Astrocyte (in vitro differentiated cells and primary cell): ENCODE results near the gene CHL1. TPM values are rescaled to one million over a fixed set of nuclear protein-coding genes. Genes with fewer than 3 reads are reported as not detected.

Source experiments
- DNase-seq: peaks from one replicate; pipeline ENCODE4 v3.0.0-alpha.2; 2010; ENCODE audit warnings: low read depth
- FAIRE-seq: peaks from 2 replicates; lab custom pipeline; 2011; peaks lifted over from hg19 to GRCh38; lab: Jason Lieb, UNC
- H2AFZ ChIP-seq: 2 replicates; pipeline ENCODE4 v1.6.0; 2012; ENCODE audit warnings: low read depth, low read length, inconsistent platforms
- H3K27ac ChIP-seq: 2 replicates; pipeline ENCODE4 v1.5.1; 2011; ENCODE audit warnings: low read depth, low read length, inconsistent platforms
- H3K27me3 ChIP-seq: 2 replicates; pipeline ENCODE4 v1.6.0; 2011; ENCODE audit warnings: low read length, inconsistent platforms; ENCODE audit not compliant: insufficient read depth
- H3K36me3 ChIP-seq: 2 replicates; pipeline ENCODE4 v1.5.1; 2011; ENCODE audit warnings: low read length, inconsistent platforms; ENCODE audit not compliant: insufficient read depth
- H3K4me1 ChIP-seq: 2 replicates; pipeline ENCODE4 v1.5.1; 2011; ENCODE audit warnings: low read length, inconsistent platforms; ENCODE audit not compliant: insufficient read depth
- H3K4me2 ChIP-seq: 2 replicates; pipeline ENCODE4 v1.6.0; 2012; ENCODE audit warnings: low read length, inconsistent platforms
- H3K4me3 ChIP-seq: 2 replicates; pipeline ENCODE4 v1.5.1; 2011; ENCODE audit warnings: low read depth, mild to moderate bottlenecking, low read length, inconsistent platforms; ENCODE audit not compliant: insufficient read depth
- H3K79me2 ChIP-seq: 2 replicates; pipeline ENCODE4 v1.6.0; 2012; ENCODE audit warnings: mild to moderate bottlenecking, low read length, inconsistent platforms; ENCODE audit not compliant: insufficient read depth
- H3K9ac ChIP-seq: 2 replicates; pipeline ENCODE4 v1.6.0; 2012; ENCODE audit warnings: mild to moderate bottlenecking, low read length, inconsistent platforms
- H3K9me3 ChIP-seq: 2 replicates; pipeline ENCODE4 v1.5.1; 2012; ENCODE audit warnings: low read depth, mild to moderate bottlenecking, low read length, inconsistent platforms; ENCODE audit not compliant: insufficient read depth
- H4K20me1 ChIP-seq: 2 replicates; pipeline ENCODE4 v1.6.0; 2012; ENCODE audit warnings: low read length, inconsistent platforms; ENCODE audit not compliant: insufficient read depth
- H3K27ac Mint-ChIP-seq: one replicate; pipeline ENCODE4 v1.8.0; 2021; ENCODE audit warnings: mild to moderate bottlenecking, mixed read lengths; ENCODE audit not compliant: unreplicated experiment
- H3K27me3 Mint-ChIP-seq: one replicate; pipeline ENCODE4 v1.8.0; 2021; ENCODE audit warnings: low read depth, mixed read lengths; ENCODE audit not compliant: unreplicated experiment
- H3K36me3 Mint-ChIP-seq: one replicate; pipeline ENCODE4 v1.8.0; 2021; ENCODE audit warnings: low read depth, mixed read lengths; ENCODE audit not compliant: unreplicated experiment
- H3K4me1 Mint-ChIP-seq: one replicate; pipeline ENCODE4 v1.8.0; 2021; ENCODE audit warnings: low read depth, mixed read lengths; ENCODE audit not compliant: unreplicated experiment
- H3K4me3 Mint-ChIP-seq: one replicate; pipeline ENCODE4 v1.8.0; 2021; ENCODE audit warnings: mild to moderate bottlenecking, moderate library complexity, mixed read lengths; ENCODE audit not compliant: unreplicated experiment
- H3K9me3 Mint-ChIP-seq: one replicate; pipeline ENCODE4 v1.8.0; 2021; ENCODE audit warnings: mild to moderate bottlenecking, mixed read lengths; ENCODE audit not compliant: unreplicated experiment
- EZH2 ChIP-seq: IDR thresholded peaks from 2 replicates; pipeline ENCODE4 v1.6.1; 2012; ENCODE audit warnings: mild to moderate bottlenecking, low read length, inconsistent platforms; ENCODE audit not compliant: insufficient read depth
- total RNA-seq: library from RNA; stranded (reverse); gene quantifications from 2 replicates; pipeline ENCODE4 v1.2.1, GENCODE V29; 2021
- TF ChIP-seq, protein P1 (sequence below): IDR thresholded peaks from 2 replicates; pipeline ENCODE4 v1.5.1; 2011; ENCODE audit warnings: low read depth, mild to moderate bottlenecking, inconsistent platforms, low read length, moderate library complexity; ENCODE audit not compliant: insufficient read depth

The CHL1 gene
- total RNA-seq, 1 donor from 2014 or later: not detected

DNA sequence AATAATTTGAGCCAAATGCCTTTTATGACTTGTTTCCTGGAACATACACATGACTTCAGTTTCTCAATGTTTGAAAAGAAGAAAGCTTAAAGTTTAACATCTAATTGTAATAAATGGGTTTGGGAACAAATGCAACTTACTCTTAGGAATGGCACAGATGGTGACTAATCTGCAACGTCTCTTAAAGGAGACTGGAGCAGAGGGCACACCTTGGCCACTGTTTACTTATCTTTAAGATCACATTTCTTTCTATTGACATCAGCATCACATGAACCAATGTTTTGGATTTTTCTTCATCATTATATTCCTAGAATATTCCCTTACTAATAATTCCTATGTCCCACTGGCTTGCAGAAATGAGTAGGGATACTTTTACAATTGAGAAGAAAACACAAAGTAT, 229.5 kb downstream of the CHL1 start:
- FAIRE-seq (no peak), DNase-seq (no peak)
- Histone ChIP-seq H3K79me2 (no peaks in the 10 kb centered on the region), H3K4me3 (no peak overlapping the region), H3K4me1 (no peaks in the 10 kb centered on the region), H4K20me1 (no peaks in the 10 kb centered on the region), H2AFZ (no peak overlapping the region), H3K4me2 (no peak overlapping the region), H3K9ac (no peak overlapping the region), H3K27me3 (no peaks in the 10 kb centered on the region), H3K9me3 (no peaks in the 10 kb centered on the region), H3K36me3 (no peaks in the 10 kb centered on the region), H3K27ac (no peak overlapping the region)
- Mint-ChIP-seq H3K27me3 (no peaks in the 10 kb centered on the region), H3K27ac (no peak overlapping the region), H3K36me3 (no peaks in the 10 kb centered on the region), H3K4me3 (no peak overlapping the region), H3K9me3 (no peaks in the 10 kb centered on the region), H3K4me1 (no peaks in the 10 kb centered on the region)
- TF ChIP-seq EZH2: no peak
- TF ChIP-seq, protein P1, sequence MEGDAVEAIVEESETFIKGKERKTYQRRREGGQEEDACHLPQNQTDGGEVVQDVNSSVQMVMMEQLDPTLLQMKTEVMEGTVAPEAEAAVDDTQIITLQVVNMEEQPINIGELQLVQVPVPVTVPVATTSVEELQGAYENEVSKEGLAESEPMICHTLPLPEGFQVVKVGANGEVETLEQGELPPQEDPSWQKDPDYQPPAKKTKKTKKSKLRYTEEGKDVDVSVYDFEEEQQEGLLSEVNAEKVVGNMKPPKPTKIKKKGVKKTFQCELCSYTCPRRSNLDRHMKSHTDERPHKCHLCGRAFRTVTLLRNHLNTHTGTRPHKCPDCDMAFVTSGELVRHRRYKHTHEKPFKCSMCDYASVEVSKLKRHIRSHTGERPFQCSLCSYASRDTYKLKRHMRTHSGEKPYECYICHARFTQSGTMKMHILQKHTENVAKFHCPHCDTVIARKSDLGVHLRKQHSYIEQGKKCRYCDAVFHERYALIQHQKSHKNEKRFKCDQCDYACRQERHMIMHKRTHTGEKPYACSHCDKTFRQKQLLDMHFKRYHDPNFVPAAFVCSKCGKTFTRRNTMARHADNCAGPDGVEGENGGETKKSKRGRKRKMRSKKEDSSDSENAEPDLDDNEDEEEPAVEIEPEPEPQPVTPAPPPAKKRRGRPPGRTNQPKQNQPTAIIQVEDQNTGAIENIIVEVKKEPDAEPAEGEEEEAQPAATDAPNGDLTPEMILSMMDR: no peak

DNA sequence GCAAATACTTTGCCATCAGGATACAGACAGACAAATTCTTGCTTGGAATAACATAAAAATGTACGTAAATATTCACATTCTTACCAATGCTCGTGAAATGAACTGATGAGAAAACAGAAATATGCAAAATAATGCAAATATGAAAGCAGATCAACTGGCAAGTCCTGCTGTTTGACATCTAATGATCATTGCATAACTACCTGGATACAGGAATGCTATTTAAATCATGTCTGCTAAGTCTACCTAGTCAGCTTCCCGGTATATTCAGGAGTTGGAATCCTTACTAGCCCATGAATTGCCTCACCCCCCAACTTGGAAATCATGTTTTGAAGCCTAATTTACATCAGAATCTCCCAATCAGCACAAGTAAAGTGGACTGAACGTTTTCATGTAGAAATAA, 230.6 kb downstream of the CHL1 start:
- H3K27ac ChIP-seq: no peak overlapping the region
- no peaks in the 10 kb centered on the region for H3K9me3 ChIP-seq
- Mint-ChIP-seq H3K4me1 (no peaks in the 10 kb centered on the region), H3K27me3 (no peaks in the 10 kb centered on the region), H3K4me3 (no peak overlapping the region), H3K27ac (no peak overlapping the region), H3K9me3 (no peaks in the 10 kb centered on the region), H3K36me3 (no peaks in the 10 kb centered on the region)
- FAIRE-seq: no peak
- TF ChIP-seq, protein P1: no peak
- no peaks in the 10 kb centered on the region for H3K36me3 ChIP-seq
- no peak for DNase-seq
- H3K4me2 ChIP-seq: no peak overlapping the region
- no peaks in the 10 kb centered on the region for H3K79me2 ChIP-seq
- no peaks in the 10 kb centered on the region for H3K27me3 ChIP-seq
- no peak overlapping the region for H3K9ac ChIP-seq
- H3K4me1 ChIP-seq: no peaks in the 10 kb centered on the region
- no peaks in the 10 kb centered on the region for H4K20me1 ChIP-seq
- H2AFZ ChIP-seq: no peak overlapping the region
- no peak overlapping the region for H3K4me3 ChIP-seq

DNA sequence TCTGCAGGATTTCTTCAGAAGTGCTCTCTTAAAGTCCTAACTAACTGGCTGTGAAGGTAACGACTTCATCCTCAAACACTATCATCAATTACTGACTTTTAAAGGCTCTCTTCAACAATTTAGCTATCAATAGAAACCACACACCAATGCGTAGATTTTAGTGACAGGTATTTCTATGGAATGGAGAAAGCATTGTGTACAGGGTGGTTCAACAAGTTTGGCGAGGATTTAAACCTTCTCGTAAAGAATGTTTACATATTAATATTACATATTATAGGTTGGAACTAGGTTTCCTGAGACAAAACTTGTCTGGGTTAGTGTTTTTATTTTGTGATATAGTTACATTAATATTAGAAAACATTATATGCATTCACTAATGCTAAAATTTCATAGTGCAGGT, 233.6 kb downstream of the CHL1 start:
- H3K36me3 Mint-ChIP-seq: no peaks in the 10 kb centered on the region
- no peak overlapping the region for H3K4me3 Mint-ChIP-seq
- no peaks in the 10 kb centered on the region for H3K27me3 ChIP-seq
- no peaks in the 10 kb centered on the region for H4K20me1 ChIP-seq
- H3K27ac ChIP-seq: no peak overlapping the region
- H3K9ac ChIP-seq: no peak overlapping the region
- no peaks in the 10 kb centered on the region for H3K36me3 ChIP-seq
- no peak overlapping the region for H3K27ac Mint-ChIP-seq
- no peaks in the 10 kb centered on the region for H3K9me3 Mint-ChIP-seq
- no peaks in the 10 kb centered on the region for H3K9me3 ChIP-seq
- TF ChIP-seq, protein P1: no peak
- TF ChIP-seq EZH2: no peak
- FAIRE-seq (no peak), DNase-seq (no peak)
- no peaks in the 10 kb centered on the region for H3K27me3 Mint-ChIP-seq
- no peaks in the 10 kb centered on the region for H3K4me1 Mint-ChIP-seq
- no peaks in the 10 kb centered on the region for H3K79me2 ChIP-seq
- H3K4me2 ChIP-seq: no peak overlapping the region
- H2AFZ ChIP-seq: no peak overlapping the region
- H3K4me3 ChIP-seq: no peak overlapping the region
- no peaks in the 10 kb centered on the region for H3K4me1 ChIP-seq
